IPS DF 6.9 (cell line): ENCODE data around the gene FHIT.
"Not testable (repeated sequence)": the region's sequence is repeated elsewhere in the genome, so short reads cannot be mapped to it uniquely, and the experiment has no call there.

Experiments used
- DNase-seq: peaks from one replicate; pipeline ENCODE4 v3.0.0-alpha.2; 2013; ENCODE audit warnings: low read depth, low spot score
- H3K27ac ChIP-seq: one replicate; pipeline ENCODE4 v1.5.1; 2013; ENCODE audit warnings: low read length, control low read depth
- H3K27me3 ChIP-seq: 2 replicates; pipeline ENCODE4 v1.6.1; 2013; ENCODE audit warnings: mild to moderate bottlenecking, low read length; ENCODE audit not compliant: control insufficient read depth, insufficient read depth
- H3K36me3 ChIP-seq: 2 replicates; pipeline ENCODE4 v1.6.1; 2013; ENCODE audit warnings: low read length; ENCODE audit not compliant: control insufficient read depth, insufficient read depth
- H3K4me1 ChIP-seq: 2 replicates; pipeline ENCODE4 v1.6.1; 2013; ENCODE audit warnings: low read length; ENCODE audit not compliant: control insufficient read depth, insufficient read depth
- H3K4me3 ChIP-seq: 2 replicates; pipeline ENCODE4 v1.5.1; 2013; ENCODE audit warnings: mild to moderate bottlenecking, low read length
- H3K9me3 ChIP-seq: 2 replicates; pipeline ENCODE4 v1.6.1; 2013; ENCODE audit warnings: low read length, inconsistent platforms; ENCODE audit not compliant: control insufficient read depth, insufficient read depth
- whole genome bisulfite sequencing: extraction: QIAGEN DNeasy Blood & Tissue Kit; methylation state at CpG from one replicate; pipeline ENCODE4 v1.1.7; 2013; ENCODE audit warnings: mixed read lengths, missing lambda C conversion rate; ENCODE audit not compliant: insufficient read length, insufficient coverage; 5-methylcytosine and 5-hydroxymethylcytosine counted together

The FHIT gene

DNA sequence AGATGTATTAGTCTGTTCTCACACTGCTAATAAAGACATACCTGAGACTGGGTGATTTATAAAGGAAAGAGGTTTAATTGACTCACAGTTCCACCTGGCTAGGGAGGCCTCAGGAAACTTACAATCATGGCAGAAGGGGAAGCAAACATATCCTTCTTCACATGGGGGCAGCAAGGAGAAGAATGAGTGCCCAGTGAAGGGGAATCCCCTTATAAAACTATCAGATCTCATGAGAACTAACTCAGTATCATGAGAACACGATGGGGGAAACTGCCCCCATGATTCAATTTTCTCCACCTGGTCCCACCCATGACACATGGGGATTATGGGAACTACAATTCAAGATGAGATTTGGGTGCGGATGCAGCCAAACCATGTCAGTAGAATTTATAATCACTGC is 1316.7 kb downstream of the FHIT start:
- H3K9me3 ChIP-seq, H3K27ac ChIP-seq, H3K27me3 ChIP-seq, H3K4me1 ChIP-seq, H3K4me3 ChIP-seq, DNase-seq, H3K36me3 ChIP-seq: not testable (repeated sequence)
- no CpG with 5 or more reads among the region's 2 CpGs for WGBS

DNA sequence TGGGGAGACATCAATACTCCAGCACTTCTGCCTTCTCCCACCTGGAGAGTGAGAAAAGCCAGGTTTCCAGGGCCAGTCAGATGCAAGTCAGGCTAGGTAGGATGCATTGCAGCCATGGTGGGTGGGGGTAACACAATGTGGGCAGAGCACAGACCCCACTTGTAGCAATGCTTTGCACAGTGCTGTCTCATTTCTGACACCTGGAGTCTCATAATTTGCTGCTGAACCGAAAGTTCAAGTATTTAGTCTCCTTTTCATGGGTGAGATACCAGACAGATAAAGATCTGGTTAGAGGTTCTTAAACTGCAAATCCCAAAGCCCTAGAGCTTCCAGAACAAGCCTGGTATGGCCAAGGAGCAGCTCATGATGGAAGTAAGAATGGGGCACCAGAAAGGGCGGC is 1321.1 kb downstream of the FHIT start:
- Histone ChIP-seq H3K9me3 (no peaks in the 10 kb centered on the region), H3K4me3 (no peak overlapping the region), H3K27me3 (no peaks in the 10 kb centered on the region), H3K27ac (no peak overlapping the region), H3K36me3 (no peaks in the 10 kb centered on the region), H3K4me1 (no peaks in the 10 kb centered on the region)
- no peak for DNase-seq
- no CpG with 5 or more reads among the region's 2 CpGs for WGBS

DNA sequence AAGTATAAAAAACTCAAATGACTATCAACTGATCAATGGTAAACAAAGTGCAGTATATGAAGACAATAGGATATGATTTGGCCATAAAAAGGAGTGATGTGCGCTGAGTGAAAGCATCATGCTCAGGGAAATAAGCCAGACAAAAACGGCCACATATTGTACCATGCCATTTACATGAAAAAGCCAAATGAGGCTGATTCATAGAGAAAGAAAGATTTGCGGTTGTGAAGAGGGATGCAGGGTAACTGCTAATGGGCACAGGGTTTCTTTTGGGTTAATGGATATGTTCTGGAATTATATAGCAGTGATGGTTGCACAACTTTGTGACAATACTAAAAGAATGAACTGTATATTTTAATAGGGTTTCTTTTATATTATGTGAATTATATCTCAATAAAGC is 1324.2 kb downstream of the FHIT start:
- H3K36me3 ChIP-seq = no peaks in the 10 kb centered on the region
- H3K9me3 ChIP-seq = no peaks in the 10 kb centered on the region
- H3K27me3 ChIP-seq = no peaks in the 10 kb centered on the region
- H3K4me1 ChIP-seq = no peaks in the 10 kb centered on the region
- WGBS = no CpG with 5 or more reads among the region's 3 CpGs
- no peak for DNase-seq
- no peak overlapping the region for H3K4me3 ChIP-seq
- no peak overlapping the region for H3K27ac ChIP-seq

DNA sequence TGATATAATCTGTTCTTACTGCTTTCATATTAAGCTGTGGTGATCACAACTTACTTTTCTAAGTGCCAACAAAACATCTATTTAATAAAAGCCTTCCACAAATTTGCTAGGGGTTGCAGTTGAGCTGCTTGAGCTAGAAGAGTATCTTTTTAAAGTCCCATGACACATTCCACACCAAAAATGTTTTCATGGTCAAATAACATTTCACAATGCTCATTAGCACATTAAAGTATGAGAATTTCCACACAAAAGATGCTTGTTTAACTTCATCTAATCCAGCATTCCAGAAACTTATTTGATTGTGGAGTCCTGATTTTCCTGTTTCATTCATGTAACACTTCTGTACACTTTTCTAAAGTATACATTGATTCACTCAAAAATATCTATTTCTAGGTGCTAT is 1325.3 kb downstream of the FHIT start:
- H3K9me3 ChIP-seq = no peaks in the 10 kb centered on the region
- no peaks in the 10 kb centered on the region for H3K27me3 ChIP-seq
- no peaks in the 10 kb centered on the region for H3K4me1 ChIP-seq
- H3K27ac ChIP-seq = no peak overlapping the region
- DNase-seq = no peak
- no peak overlapping the region for H3K4me3 ChIP-seq
- no peaks in the 10 kb centered on the region for H3K36me3 ChIP-seq

DNA sequence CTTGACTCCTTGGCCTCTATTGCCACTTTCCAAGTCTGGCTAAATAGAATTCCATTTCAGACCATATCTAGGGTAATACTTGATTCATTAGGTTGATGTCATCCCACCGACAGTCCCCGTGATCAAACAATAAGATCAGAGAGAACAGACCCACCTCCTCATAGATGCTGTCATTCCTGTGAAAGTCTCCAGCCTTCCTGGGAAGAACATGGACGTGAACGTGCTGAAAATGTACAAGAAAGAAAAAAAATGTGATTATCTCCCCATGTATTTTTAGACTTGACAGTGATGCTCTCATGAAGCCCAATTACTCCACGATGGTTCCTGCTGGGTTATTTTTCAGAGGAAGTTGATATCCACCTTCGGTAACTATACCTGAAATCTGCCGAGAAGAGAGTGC is 1329.1 kb downstream of the FHIT start:
- no CpG with 5 or more reads among the region's 7 CpGs for WGBS
- H3K4me1 ChIP-seq = no peaks in the 10 kb centered on the region
- DNase-seq = no peak
- no peaks in the 10 kb centered on the region for H3K9me3 ChIP-seq
- no peaks in the 10 kb centered on the region for H3K36me3 ChIP-seq
- H3K27ac ChIP-seq = no peak overlapping the region
- H3K4me3 ChIP-seq = no peak overlapping the region
- no peaks in the 10 kb centered on the region for H3K27me3 ChIP-seq

DNA sequence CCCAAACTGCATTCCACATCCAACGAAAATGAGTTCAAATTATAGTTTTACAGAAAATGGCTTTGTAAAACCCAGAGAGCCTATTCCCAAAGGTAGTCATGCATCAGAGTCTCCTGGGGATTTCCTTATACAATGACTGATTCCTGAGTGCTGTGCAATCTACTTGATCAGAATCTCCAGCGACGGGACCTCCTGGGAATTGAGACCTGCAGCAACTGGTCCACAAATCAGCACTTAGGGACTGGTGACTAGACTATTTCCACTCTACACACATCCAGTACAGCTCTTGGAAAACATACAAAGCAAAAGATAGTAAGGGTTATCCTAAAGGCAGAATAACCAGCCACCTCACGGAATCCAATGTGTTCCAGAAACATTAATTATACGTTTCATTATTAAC is 1330.4 kb downstream of the FHIT start:
- no peaks in the 10 kb centered on the region for H3K9me3 ChIP-seq
- no peak overlapping the region for H3K4me3 ChIP-seq
- H3K36me3 ChIP-seq = no peaks in the 10 kb centered on the region
- H3K4me1 ChIP-seq = no peaks in the 10 kb centered on the region
- no peak overlapping the region for H3K27ac ChIP-seq
- H3K27me3 ChIP-seq = no peaks in the 10 kb centered on the region
- no CpG with 5 or more reads among the region's 5 CpGs for WGBS
- no peak for DNase-seq

DNA sequence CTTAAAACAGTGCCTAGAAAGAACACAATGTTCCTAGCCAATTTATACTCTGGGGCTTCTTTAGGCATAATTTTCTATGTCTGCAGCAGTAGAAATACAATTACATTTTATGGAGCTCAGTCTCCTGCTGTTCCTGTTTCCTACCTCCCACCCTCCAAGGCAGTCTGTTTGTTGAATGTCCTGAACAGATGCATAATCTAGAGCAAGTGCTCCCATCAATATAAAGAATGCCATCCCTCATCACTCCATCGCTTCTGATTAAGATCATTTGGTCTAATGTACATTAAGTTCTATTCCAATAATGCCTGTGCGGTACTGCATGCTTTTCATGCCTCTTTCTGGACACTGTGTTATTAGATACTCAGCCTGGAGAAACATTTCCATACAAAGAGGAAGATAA is 1331.7 kb downstream of the FHIT start:
- no peak for DNase-seq
- whole genome bisulfite sequencing = no CpG with 5 or more reads among the region's 2 CpGs

DNA sequence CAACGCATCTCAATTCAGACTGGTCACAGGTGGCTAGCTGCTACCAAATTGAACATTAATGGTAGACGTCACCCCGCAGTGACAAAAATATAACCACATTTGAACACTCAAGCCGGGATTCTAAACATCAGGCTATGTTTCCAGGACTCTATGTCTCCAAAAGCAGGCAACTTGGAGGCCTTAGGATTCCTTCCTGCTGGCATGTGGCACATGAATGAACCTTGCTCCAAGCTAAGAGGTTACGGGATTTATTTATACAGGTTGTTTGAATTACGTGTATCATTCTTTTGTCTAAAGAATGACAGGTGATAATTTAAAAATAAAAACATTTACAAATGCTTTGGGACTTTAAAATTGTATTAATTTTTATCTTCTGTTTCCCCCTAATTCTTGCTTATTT is 1337.0 kb downstream of the FHIT start:
- no CpG with 5 or more reads among the region's 6 CpGs for WGBS
- no peak for DNase-seq
- no peaks in the 10 kb centered on the region for H3K36me3 ChIP-seq
- no peaks in the 10 kb centered on the region for H3K4me1 ChIP-seq
- no peak overlapping the region for H3K27ac ChIP-seq
- no peaks in the 10 kb centered on the region for H3K9me3 ChIP-seq
- no peak overlapping the region for H3K4me3 ChIP-seq
- no peaks in the 10 kb centered on the region for H3K27me3 ChIP-seq

More for the DNA sequence above, 1331.7 kb downstream of the FHIT start:
- H3K27ac ChIP-seq = no peak overlapping the region
- H3K4me1 ChIP-seq = no peaks in the 10 kb centered on the region
- no peaks in the 10 kb centered on the region for H3K9me3 ChIP-seq
- no peak overlapping the region for H3K4me3 ChIP-seq
- no peaks in the 10 kb centered on the region for H3K36me3 ChIP-seq
- H3K27me3 ChIP-seq = no peaks in the 10 kb centered on the region

DNA sequence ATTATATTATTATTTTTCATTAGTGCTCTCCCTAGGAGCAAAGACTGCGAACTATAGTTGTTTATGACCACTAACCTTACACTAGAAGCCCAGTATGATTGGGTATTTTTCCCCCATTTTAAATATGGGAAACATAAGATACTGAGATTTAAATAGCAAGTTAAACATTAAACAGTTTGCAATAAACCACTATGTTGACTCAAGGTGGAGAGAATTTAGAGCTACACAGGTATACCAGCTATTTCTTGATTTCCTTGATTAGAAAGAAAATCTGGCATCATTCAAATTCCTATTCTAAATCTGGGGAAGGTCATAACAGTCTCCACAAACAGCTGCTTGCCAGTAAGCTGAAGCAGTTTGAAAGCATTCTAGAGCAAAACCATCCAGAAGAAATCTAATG is 1337.6 kb downstream of the FHIT start:
- Histone ChIP-seq H3K4me1 (no peaks in the 10 kb centered on the region), H3K4me3 (no peak overlapping the region), H3K9me3 (no peaks in the 10 kb centered on the region), H3K27ac (no peak overlapping the region), H3K27me3 (no peaks in the 10 kb centered on the region), H3K36me3 (no peaks in the 10 kb centered on the region)
- no CpG with 5 or more reads among the region's 1 CpG for WGBS
- no peak for DNase-seq

DNA sequence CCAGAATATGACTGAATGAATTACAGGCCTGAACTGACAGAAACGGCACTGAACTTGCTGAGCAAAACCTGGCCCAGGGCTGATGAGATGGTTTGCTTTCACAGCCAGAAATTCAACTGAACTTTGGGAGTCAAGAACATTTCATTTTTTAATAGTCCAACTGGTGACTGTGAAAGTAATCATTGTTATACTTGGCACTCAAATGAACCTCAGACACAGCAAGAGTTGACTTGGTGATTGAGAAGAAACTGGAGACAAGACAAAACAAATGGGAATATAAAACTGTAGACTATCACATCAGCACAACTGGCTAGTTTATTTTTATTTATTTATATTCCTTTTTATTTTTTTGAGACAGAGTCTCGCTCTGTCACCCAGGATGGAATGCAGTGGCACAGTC is 1342.6 kb downstream of the FHIT start:
- no peak overlapping the region for H3K4me3 ChIP-seq
- no peaks in the 10 kb centered on the region for H3K27me3 ChIP-seq
- no peak for DNase-seq
- H3K9me3 ChIP-seq = no peaks in the 10 kb centered on the region
- no peaks in the 10 kb centered on the region for H3K4me1 ChIP-seq
- no peaks in the 10 kb centered on the region for H3K36me3 ChIP-seq
- no CpG with 5 or more reads among the region's 2 CpGs for WGBS
- H3K27ac ChIP-seq = no peak overlapping the region

DNA sequence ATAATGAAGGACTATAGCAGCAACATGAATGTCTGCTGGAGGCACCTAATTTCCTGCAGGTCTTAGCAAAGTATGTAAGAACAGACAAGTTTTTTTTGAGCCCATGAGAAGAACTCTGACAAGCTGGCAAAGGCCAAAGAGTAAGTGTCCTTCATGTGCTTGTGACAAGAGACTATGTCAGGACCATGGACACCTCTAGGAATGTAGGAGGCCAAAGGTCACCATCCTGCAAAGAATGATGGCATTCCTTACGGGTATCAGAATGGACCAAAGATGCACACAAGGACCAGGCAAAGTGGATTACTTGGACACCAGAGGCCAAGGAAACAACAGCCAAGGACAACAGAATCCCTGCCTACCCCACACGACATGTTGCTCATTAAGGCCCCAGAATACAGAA is 1343.0 kb downstream of the FHIT start:
- no peaks in the 10 kb centered on the region for H3K4me1 ChIP-seq
- no peak overlapping the region for H3K27ac ChIP-seq
- no CpG with 5 or more reads among the region's 2 CpGs for WGBS
- DNase-seq = no peak
- no peaks in the 10 kb centered on the region for H3K27me3 ChIP-seq
- no peaks in the 10 kb centered on the region for H3K36me3 ChIP-seq
- no peaks in the 10 kb centered on the region for H3K9me3 ChIP-seq
- no peak overlapping the region for H3K4me3 ChIP-seq
